H1 (cell line): ENCODE measurements around the gene TECTB. TPM values are rescaled to one million over a fixed set of nuclear protein-coding genes. Genes with fewer than 3 reads are reported as not detected.

Experiments
- CTCF ChIA-PET: fragments of 300-600 bp; sonication (Branson Sonifier 250); formaldehyde crosslinking; loops from one replicate; lab custom pipeline; 2021; ENCODE audit not compliant: partially characterized antibody; lab: Charles Lee
- POLR2A ChIA-PET: fragments of 300-600 bp; sonication (Branson Sonifier 250); formaldehyde crosslinking; loops from one replicate; lab custom pipeline; 2021; ENCODE audit warnings: inconsistent platforms; ENCODE audit not compliant: partially characterized antibody; lab: Charles Lee
- DNase-seq, 2 experiments: peaks; one replicate each; pipeline versions ENCODE4 v3.0.0 to v3.0.0-alpha.2; 2010 to 2022; ENCODE audit warnings: low spot score in 2 of 2, low read depth in 1 of 2, mixed read lengths in 1 of 2
- FAIRE-seq: peaks from 2 replicates; lab custom pipeline; 2011; peaks lifted over from hg19 to GRCh38; lab: Jason Lieb, UNC
- H2AFZ ChIP-seq: 2 replicates; pipeline ENCODE4 v1.8.1; 2012; ENCODE audit warnings: low read length, inconsistent platforms
- H2AK5ac ChIP-seq: 2 replicates; pipeline ENCODE4 v1.6.1; 2013; ENCODE audit warnings: low read depth, low read length
- H2BK120ac ChIP-seq: replicated peaks from 2 replicates; pipeline ENCODE3; 2013; ENCODE audit warnings: low read depth, low read length, inconsistent platforms
- H2BK12ac ChIP-seq: 2 replicates; pipeline ENCODE4 v1.6.1; 2013; ENCODE audit warnings: low read depth, low read length
- H2BK15ac ChIP-seq: 2 replicates; pipeline ENCODE4 v1.6.1; 2013; ENCODE audit warnings: low read length
- H2BK20ac ChIP-seq: 2 replicates; pipeline ENCODE4 v1.6.1; 2013; ENCODE audit warnings: low read length
- H2BK5ac ChIP-seq: 2 replicates; pipeline ENCODE4 v1.6.1; 2013; ENCODE audit warnings: low read depth, low read length
- H3K14ac ChIP-seq: 2 replicates; pipeline ENCODE4 v1.6.1; 2013; ENCODE audit warnings: inconsistent platforms; ENCODE audit not compliant: insufficient read length
- H3K18ac ChIP-seq: 2 replicates; pipeline ENCODE4 v1.6.1; 2013; ENCODE audit warnings: low read length; ENCODE audit errors: extremely low read depth
- H3K23ac ChIP-seq: 2 replicates; pipeline ENCODE4 v1.6.1; 2013; ENCODE audit warnings: inconsistent platforms; ENCODE audit not compliant: insufficient read length
- H3K23me2 ChIP-seq: 2 replicates; pipeline ENCODE4 v1.6.1; 2013; ENCODE audit warnings: low read depth, low read length
- H3K27ac ChIP-seq: 2 replicates; pipeline ENCODE4 v1.6.1; 2011; ENCODE audit warnings: low read depth, low read length, inconsistent platforms
- H3K27me3 ChIP-seq, 4 experiments: replicated peaks in 1 of 4; 1 replicate in 1 of 4; 2 replicates in 3 of 4; pipeline versions ENCODE4 v1.6.1 to v1.8.1; 2011 to 2013; ENCODE audit warnings: low read length in 3 of 4, mild to moderate bottlenecking in 3 of 4, inconsistent platforms in 2 of 4, mixed read lengths in 2 of 4, moderate library complexity in 1 of 4; ENCODE audit not compliant: control insufficient read depth in 3 of 4, insufficient read depth in 3 of 4; ENCODE audit errors: extremely low read depth in 1 of 4
- H3K36me3 ChIP-seq, 4 experiments: 2 replicates each; pipeline versions ENCODE4 v1.6.1 to v1.8.1; 2011 to 2013; ENCODE audit warnings: mild to moderate bottlenecking in 4 of 4, low read length in 3 of 4, moderate library complexity in 2 of 4, control low read depth in 1 of 4, inconsistent platforms in 1 of 4; ENCODE audit not compliant: insufficient read depth in 4 of 4, control insufficient read depth in 2 of 4
- H3K4ac ChIP-seq: replicated peaks from 2 replicates; pipeline ENCODE3; 2013; ENCODE audit warnings: low read length, low read depth, mixed read lengths, inconsistent platforms; ENCODE audit not compliant: insufficient read length
- H3K4me1 ChIP-seq, 4 experiments: replicated peaks in 1 of 4; 1 replicate in 1 of 4; 2 replicates in 3 of 4; pipeline versions ENCODE4 v1.6.1 to v1.8.1; 2011 to 2013; ENCODE audit warnings: low read length in 3 of 4, inconsistent platforms in 2 of 4, mixed read lengths in 1 of 4; ENCODE audit not compliant: insufficient read depth in 4 of 4, control insufficient read depth in 3 of 4
- H3K4me2 ChIP-seq, 2 experiments: 2 replicates each; pipeline versions ENCODE4 v1.6.1 to v1.8.1; 2011 to 2013; ENCODE audit warnings: low read depth in 2 of 2, low read length in 2 of 2, control low read depth in 1 of 2, inconsistent platforms in 1 of 2, mild to moderate bottlenecking in 1 of 2; ENCODE audit not compliant: insufficient read depth in 1 of 2
- H3K4me3 ChIP-seq, 4 experiments: fragments of 200-600, 300-600 bp in 1 of 4; sonication (generic), shearing (Covaris generic), sonication (Bioruptor Twin) in 1 of 4; 2 replicates each; pipeline versions ENCODE4 v1.5.1 to v1.8.1; 2011 to 2016; ENCODE audit warnings: low read length in 4 of 4, low read depth in 3 of 4, control low read depth in 2 of 4, inconsistent platforms in 2 of 4, mild to moderate bottlenecking in 2 of 4, mixed read lengths in 1 of 4, moderate library complexity in 1 of 4; ENCODE audit not compliant: insufficient read depth in 2 of 4; ENCODE audit errors: extremely low read depth in 1 of 4
- H3K56ac ChIP-seq: replicated peaks from 2 replicates; pipeline ENCODE3; 2013; ENCODE audit warnings: low read depth, mild to moderate bottlenecking, mixed read lengths, low read length, inconsistent platforms; ENCODE audit not compliant: insufficient read length
- H3K79me1 ChIP-seq: 2 replicates; pipeline ENCODE4 v1.6.1; 2013; ENCODE audit warnings: low read depth, low read length, control low read depth
- H3K79me2 ChIP-seq, 2 experiments: 2 replicates each; pipeline versions ENCODE4 v1.6.1 to v1.8.1; 2012 to 2013; ENCODE audit warnings: low read length in 2 of 2, mild to moderate bottlenecking in 2 of 2, inconsistent platforms in 1 of 2; ENCODE audit not compliant: insufficient read depth in 2 of 2, control insufficient read depth in 1 of 2
- H3K9ac ChIP-seq, 4 experiments: replicated peaks in 1 of 4; 1 replicate in 1 of 4; 2 replicates in 3 of 4; pipeline versions ENCODE4 v1.6.1 to v1.8.1; 2011 to 2013; ENCODE audit warnings: low read depth in 3 of 4, low read length in 3 of 4, control low read depth in 2 of 4, mild to moderate bottlenecking in 2 of 4, moderate library complexity in 2 of 4, inconsistent platforms in 1 of 4; ENCODE audit errors: extremely low read depth in 1 of 4
- H3K9me3 ChIP-seq, 2 experiments: 2 replicates each; pipeline versions ENCODE4 v1.6.1 to v1.8.1; 2012 to 2013; ENCODE audit warnings: mild to moderate bottlenecking in 2 of 2, moderate library complexity in 2 of 2, control low read depth in 1 of 2, inconsistent platforms in 1 of 2, low read depth in 1 of 2, low read length in 1 of 2, mixed read lengths in 1 of 2; ENCODE audit not compliant: insufficient read depth in 2 of 2
- H4K20me1 ChIP-seq, 2 experiments: replicated peaks in 1 of 2; 2 replicates each; pipeline versions ENCODE3 to v1.8.1; 2011 to 2013; ENCODE audit warnings: inconsistent platforms in 2 of 2, low read length in 2 of 2, mild to moderate bottlenecking in 1 of 2; ENCODE audit not compliant: insufficient read depth in 2 of 2, control insufficient read depth in 1 of 2
- H4K5ac ChIP-seq: 2 replicates; pipeline ENCODE4 v1.6.1; 2013; ENCODE audit warnings: low read length, low read depth, mixed read lengths, inconsistent platforms; ENCODE audit not compliant: insufficient read length
- H4K8ac ChIP-seq: 2 replicates; pipeline ENCODE4 v1.8.0; 2013; ENCODE audit warnings: mild to moderate bottlenecking, moderate library complexity, low read length, inconsistent platforms; ENCODE audit not compliant: insufficient read depth; ENCODE audit errors: extremely low read depth
- H4K91ac ChIP-seq: replicated peaks from 2 replicates; pipeline ENCODE3; 2013; ENCODE audit warnings: low read length, mixed read lengths, inconsistent platforms; ENCODE audit not compliant: insufficient read length
- CHD1 ChIP-seq: IDR thresholded peaks from 2 replicates; pipeline ENCODE4 v1.6.1; 2012; ENCODE audit warnings: low read depth, low read length, improper control_type of control experiment
- CREB1 ChIP-seq: IDR thresholded peaks from 2 replicates; pipeline ENCODE4 v1.6.1; 2012; ENCODE audit warnings: inconsistent platforms
- KDM1A ChIP-seq: fragments of 200-600, 300-600 bp; sonication (generic); IDR thresholded peaks from 2 replicates; pipeline ENCODE4 v1.7.1; 2016; ENCODE audit warnings: mild to moderate bottlenecking, low read length, borderline replicate concordance
- RNF2 ChIP-seq: fragments of 200-900, 300-1000 bp; sonication (generic); IDR thresholded peaks from 2 replicates; pipeline ENCODE4 v1.7.1; 2016; ENCODE audit warnings: borderline replicate concordance, low read depth, mild to moderate bottlenecking, antibody characterized with exemption, low read length; ENCODE audit not compliant: poor library complexity, severe bottlenecking; ENCODE audit errors: missing control alignments
- TAF1 ChIP-seq: IDR thresholded peaks from 2 replicates; pipeline ENCODE4 v1.6.1; 2011; ENCODE audit warnings: mild to moderate bottlenecking, low read depth, low read length
- USF2 ChIP-seq: IDR thresholded peaks from 2 replicates; pipeline ENCODE4 v1.6.1; 2011; ENCODE audit warnings: low read length, improper control_type of control experiment
- WGBS, 2 experiments: shearing (Covaris generic) in 1 of 2; methylation state at CpG; one replicate each; pipeline versions ENCODE4 v1.1.6 to v1.1.7; 2013 to 2015; ENCODE audit warnings: low lambda C conversion rate in 2 of 2, mixed read lengths in 2 of 2, inconsistent platforms in 1 of 2, low coverage in 1 of 2, missing lambda C conversion rate in 1 of 2; ENCODE audit not compliant: insufficient replicate concordance in 2 of 2, insufficient coverage in 1 of 2, insufficient read length in 1 of 2; ENCODE audit errors: extremely low coverage in 1 of 2, missing lambda C conversion rate in 1 of 2; 5-methylcytosine and 5-hydroxymethylcytosine counted together
- polyA plus RNA-seq, 7 experiments: library from polyadenylated mRNA; depleted of rRNA in 3 of 7; stranded (reverse) in 5 of 7; unstranded in 2 of 7; fragments of >200 nt in 5 of 7; fragments of 200-250 nt in 2 of 7; gene quantifications; 1 replicate in 5 of 7; 2 replicates in 1 of 7; 4 replicates in 1 of 7; pipeline versions ENCODE4 v1.2.1 to v1.2.3, GENCODE V29; 2011 to 2013; ENCODE audit warnings: missing spikeins in 2 of 7, mixed read lengths in 2 of 7
- total RNA-seq: library from RNA; stranded (reverse); fragmentation: NEBNext Ultra II Directional; extraction: Animal tissue kit (Norgen Biotek cat#: 25700); gene quantifications from 2 replicates; pipeline ENCODE4 v1.2.1, GENCODE V29; 2021
- TF ChIP-seq, protein P1 (sequence below), 3 experiments: IDR thresholded peaks; 1 replicate in 2 of 3; 2 replicates in 1 of 3; pipeline versions ENCODE4 v1.5.1 to v1.6.1; 2011; ENCODE audit warnings: low read length in 3 of 3, mild to moderate bottlenecking in 3 of 3, inconsistent platforms in 2 of 3, low read depth in 1 of 3, moderate library complexity in 1 of 3; ENCODE audit not compliant: insufficient read depth in 1 of 3; ENCODE audit errors: control extremely low read depth in 1 of 3

The TECTB gene
- total and polyA plus RNA-seq, 2 of the 8 experiments (the other 6 are each of a cell fraction or from before 2014, with no cell fraction given): not detected

GRCh38 chr10:112286837-112287818 is 3.9 kb downstream of the TECTB start:
- Histone ChIP-seq H3K4me2 (no peak overlapping the region), H3K36me3 (no peaks in the 10 kb centered on the region), H4K8ac (no peak overlapping the region), H4K91ac (no peak overlapping the region), H3K18ac (no peak overlapping the region), H3K27ac (no peak overlapping the region), H3K23me2 (no peaks in the 10 kb centered on the region), H4K20me1 (no peaks in the 10 kb centered on the region), H3K27me3 (peaks cover 0 to 3% (median 1%) of the 10 kb centered on the region in 4 experiments; a peak in 5 of 7 replicates), H3K4me1 (no peaks in the 10 kb centered on the region; a peak in 2 of 7 replicates), H3K4ac (no peak overlapping the region), H2BK5ac (no peak overlapping the region), H3K14ac (no peak overlapping the region), H2BK12ac (no peak overlapping the region), H2BK15ac (no peak overlapping the region), H3K4me3 (no peak overlapping the region), H4K5ac (no peak overlapping the region), H3K79me1 (no peaks in the 10 kb centered on the region), H3K9me3 (no peaks in the 10 kb centered on the region), H3K9ac (no peak overlapping the region), H3K79me2 (no peaks in the 10 kb centered on the region), H2AFZ (no peak overlapping the region), H3K56ac (no peak overlapping the region), H2AK5ac (no peak overlapping the region), H3K23ac (no peak overlapping the region), H2BK120ac (no peak overlapping the region), H2BK20ac (no peak overlapping the region)
- 78% methylated on average over 8 of the region's 8 CpGs; no CpG with 5 or more reads in 1 of the 2 experiments for WGBS, 2 experiments
- FAIRE-seq (no peak), DNase-seq (no peak)
- ChIA-PET POLR2A (interaction anchor here (0.6 kb wide), 1 partner anchor 454 kb away, joined by 3 read pairs; no protein-coding TSS in a partner anchor), CTCF (interaction anchor here (0.6 to 1.6 kb wide), 4 partner anchors 16 to 434 kb away, joined by 3 read pairs; no protein-coding TSS in a partner anchor)
- TF ChIP-seq KDM1A: no peak
- no peak for TF ChIP-seq RNF2
- no peak for TF ChIP-seq CHD1
- no peak for TF ChIP-seq USF2
- TF ChIP-seq CREB1: no peak
- TF ChIP-seq TAF1: no peak
- TF ChIP-seq, protein P1, sequence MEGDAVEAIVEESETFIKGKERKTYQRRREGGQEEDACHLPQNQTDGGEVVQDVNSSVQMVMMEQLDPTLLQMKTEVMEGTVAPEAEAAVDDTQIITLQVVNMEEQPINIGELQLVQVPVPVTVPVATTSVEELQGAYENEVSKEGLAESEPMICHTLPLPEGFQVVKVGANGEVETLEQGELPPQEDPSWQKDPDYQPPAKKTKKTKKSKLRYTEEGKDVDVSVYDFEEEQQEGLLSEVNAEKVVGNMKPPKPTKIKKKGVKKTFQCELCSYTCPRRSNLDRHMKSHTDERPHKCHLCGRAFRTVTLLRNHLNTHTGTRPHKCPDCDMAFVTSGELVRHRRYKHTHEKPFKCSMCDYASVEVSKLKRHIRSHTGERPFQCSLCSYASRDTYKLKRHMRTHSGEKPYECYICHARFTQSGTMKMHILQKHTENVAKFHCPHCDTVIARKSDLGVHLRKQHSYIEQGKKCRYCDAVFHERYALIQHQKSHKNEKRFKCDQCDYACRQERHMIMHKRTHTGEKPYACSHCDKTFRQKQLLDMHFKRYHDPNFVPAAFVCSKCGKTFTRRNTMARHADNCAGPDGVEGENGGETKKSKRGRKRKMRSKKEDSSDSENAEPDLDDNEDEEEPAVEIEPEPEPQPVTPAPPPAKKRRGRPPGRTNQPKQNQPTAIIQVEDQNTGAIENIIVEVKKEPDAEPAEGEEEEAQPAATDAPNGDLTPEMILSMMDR (IDR thresholded peaks at IDR 0.05; ENCODE audit: control extremely low read depth in 1 of 3, insufficient read depth in 1 of 3, low read depth in 1 of 3, low read length in 3 of 3): no peak
